ENCODE results near the gene ANKRD13B.

DNA sequence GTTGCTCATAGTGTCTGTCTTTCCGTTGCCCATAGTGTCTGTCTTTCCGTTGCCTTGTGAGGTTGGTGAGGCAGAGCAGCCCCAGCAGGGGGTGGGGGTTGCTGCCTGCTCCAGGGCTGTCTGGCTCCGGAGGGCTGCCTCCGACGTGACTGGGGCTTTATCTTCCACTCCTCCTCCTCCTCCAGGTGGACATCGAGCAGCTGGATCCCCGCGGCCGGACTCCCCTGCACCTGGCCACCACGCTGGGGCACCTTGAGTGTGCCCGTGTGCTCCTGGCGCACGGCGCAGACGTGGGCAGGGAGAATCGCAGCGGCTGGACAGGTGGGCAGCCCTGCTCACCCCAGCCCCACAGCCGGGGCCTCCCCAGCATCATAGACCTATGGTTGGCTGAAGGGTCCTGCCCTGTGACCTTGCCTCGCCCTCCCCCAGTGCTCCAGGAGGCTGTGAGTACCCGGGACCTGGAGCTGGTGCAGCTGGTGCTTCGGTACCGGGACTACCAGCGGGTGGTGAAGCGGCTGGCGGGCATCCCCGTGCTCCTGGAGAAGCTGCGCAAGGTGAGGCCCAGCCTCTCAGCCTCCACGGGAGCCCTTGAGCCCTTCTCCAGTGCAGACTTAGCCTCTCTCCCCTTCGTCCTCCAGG is 14.7 kb downstream of the ANKRD13B start:
- TF ChIP-seq, protein P1, sequence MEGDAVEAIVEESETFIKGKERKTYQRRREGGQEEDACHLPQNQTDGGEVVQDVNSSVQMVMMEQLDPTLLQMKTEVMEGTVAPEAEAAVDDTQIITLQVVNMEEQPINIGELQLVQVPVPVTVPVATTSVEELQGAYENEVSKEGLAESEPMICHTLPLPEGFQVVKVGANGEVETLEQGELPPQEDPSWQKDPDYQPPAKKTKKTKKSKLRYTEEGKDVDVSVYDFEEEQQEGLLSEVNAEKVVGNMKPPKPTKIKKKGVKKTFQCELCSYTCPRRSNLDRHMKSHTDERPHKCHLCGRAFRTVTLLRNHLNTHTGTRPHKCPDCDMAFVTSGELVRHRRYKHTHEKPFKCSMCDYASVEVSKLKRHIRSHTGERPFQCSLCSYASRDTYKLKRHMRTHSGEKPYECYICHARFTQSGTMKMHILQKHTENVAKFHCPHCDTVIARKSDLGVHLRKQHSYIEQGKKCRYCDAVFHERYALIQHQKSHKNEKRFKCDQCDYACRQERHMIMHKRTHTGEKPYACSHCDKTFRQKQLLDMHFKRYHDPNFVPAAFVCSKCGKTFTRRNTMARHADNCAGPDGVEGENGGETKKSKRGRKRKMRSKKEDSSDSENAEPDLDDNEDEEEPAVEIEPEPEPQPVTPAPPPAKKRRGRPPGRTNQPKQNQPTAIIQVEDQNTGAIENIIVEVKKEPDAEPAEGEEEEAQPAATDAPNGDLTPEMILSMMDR (IDR thresholded peaks at IDR 0.05) = no peak
- no peak for TF ChIP-seq POLR2A (IDR thresholded peaks at IDR 0.05)
